ENCODE results near the gene MRM2. TPM values are rescaled to one million over a fixed set of nuclear protein-coding genes. Genes with fewer than 3 reads are reported as not detected.

Gene MRM2
- total RNA-seq, 1 experiment from 2014 or later, result 38.9 TPM

DNA sequence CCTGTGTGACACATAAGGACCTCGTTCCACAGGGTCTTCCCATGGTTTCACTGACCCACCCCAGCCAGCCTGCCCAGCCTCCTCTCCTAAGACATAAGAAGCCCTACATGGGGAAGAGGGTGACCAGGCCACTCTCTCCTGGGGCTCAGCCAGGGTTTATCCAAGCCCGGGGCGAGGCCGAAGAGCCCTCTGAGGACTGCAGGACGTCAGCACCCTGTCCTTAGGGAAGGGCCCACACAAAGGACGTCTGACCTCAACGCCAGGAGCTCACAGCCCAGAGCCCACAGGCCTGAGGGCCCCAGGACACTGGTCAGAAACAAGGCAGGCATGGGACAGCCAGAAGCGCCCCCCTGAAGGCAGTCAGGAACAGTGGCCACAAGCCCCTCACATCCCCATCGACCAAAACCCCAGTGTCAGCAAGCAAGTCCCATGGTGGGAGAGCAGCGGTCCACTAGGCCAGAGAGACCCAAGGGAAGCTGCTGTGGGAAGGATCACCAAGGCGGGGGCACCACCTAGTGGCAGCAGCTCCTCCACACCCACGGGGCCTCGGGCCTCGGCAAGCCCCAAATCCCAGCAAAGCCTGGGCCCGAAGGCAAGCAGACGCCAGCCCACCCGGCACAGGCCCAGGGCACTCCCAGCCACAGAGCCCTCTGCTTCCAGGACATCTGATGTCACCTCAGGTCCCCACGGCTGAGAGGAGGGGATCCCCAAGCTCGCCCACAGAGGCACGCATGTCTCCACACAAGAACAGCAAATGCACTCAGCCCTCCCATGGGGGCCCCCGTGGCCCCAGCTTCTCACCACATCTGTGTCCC, 32.7 kb downstream of the MRM2 start:
- no peaks in the 10 kb centered on the region for H3K27me3 Mint-ChIP-seq (ENCODE audit: low read depth)
- H3K9me3 Mint-ChIP-seq, result peaks cover 6% of the 10 kb centered on the region
- CTCF ChIA-PET, result interaction anchor here (0.5 to 2.1 kb wide), 10 partner anchors 9 to 545 kb away, joined by 3 to 10 read pairs (median 6); partner anchors contain the start of gene MAD1L1
- H3K4me1 Mint-ChIP-seq, result no peaks in the 10 kb centered on the region
- peaks cover 63% of the 10 kb centered on the region for H3K36me3 Mint-ChIP-seq
- H3K4me3 Mint-ChIP-seq, result no peak overlapping the region
- DNase-seq (ENCODE audit: low spot score) (peak; percentile 86), ATAC-seq (peak; percentile 92)
- POLR2A ChIA-PET, result interaction anchor here (0.6 kb wide), 1 partner anchor 213 kb away, joined by 3 read pairs; no protein-coding TSS in a partner anchor
- peak overlapping the region; percentile 81 for H3K27ac Mint-ChIP-seq
- TF ChIP-seq FOXP1 (CRISPR knock-in tag; IDR thresholded peaks at IDR 0.05; ENCODE audit: borderline replicate concordance) (0 out of 2 replicates have a peak, but pooled peaks have one; percentile 38), TP53 (CRISPR knock-in tag; IDR thresholded peaks at IDR 0.05) (no peak)
- TF ChIP-seq, protein P1, sequence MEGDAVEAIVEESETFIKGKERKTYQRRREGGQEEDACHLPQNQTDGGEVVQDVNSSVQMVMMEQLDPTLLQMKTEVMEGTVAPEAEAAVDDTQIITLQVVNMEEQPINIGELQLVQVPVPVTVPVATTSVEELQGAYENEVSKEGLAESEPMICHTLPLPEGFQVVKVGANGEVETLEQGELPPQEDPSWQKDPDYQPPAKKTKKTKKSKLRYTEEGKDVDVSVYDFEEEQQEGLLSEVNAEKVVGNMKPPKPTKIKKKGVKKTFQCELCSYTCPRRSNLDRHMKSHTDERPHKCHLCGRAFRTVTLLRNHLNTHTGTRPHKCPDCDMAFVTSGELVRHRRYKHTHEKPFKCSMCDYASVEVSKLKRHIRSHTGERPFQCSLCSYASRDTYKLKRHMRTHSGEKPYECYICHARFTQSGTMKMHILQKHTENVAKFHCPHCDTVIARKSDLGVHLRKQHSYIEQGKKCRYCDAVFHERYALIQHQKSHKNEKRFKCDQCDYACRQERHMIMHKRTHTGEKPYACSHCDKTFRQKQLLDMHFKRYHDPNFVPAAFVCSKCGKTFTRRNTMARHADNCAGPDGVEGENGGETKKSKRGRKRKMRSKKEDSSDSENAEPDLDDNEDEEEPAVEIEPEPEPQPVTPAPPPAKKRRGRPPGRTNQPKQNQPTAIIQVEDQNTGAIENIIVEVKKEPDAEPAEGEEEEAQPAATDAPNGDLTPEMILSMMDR (IDR thresholded peaks at IDR 0.05), result peak; percentile 50

- TF ChIP-seq ESRRA (CRISPR knock-in tag; IDR thresholded peaks at IDR 0.05; ENCODE audit: borderline replicate concordance) (no peak), ATF3 (CRISPR knock-in tag; conservative IDR thresholded peaks at IDR 0.05) (no peak), SMAD4 (CRISPR knock-in tag; IDR thresholded peaks at IDR 0.05) (no peak), TEAD4 (CRISPR knock-in tag; IDR thresholded peaks at IDR 0.05) (no peak), ZNF281 (CRISPR knock-in tag; IDR thresholded peaks at IDR 0.05) (no peak), CDX4 (CRISPR knock-in tag; IDR thresholded peaks at IDR 0.05; ENCODE audit: borderline replicate concordance) (no peak), GABPB1 (CRISPR knock-in tag; IDR thresholded peaks at IDR 0.05) (no peak), IRF2 (CRISPR knock-in tag; IDR thresholded peaks at IDR 0.05; ENCODE audit: borderline replicate concordance, low read depth) (no peak), JUN (CRISPR knock-in tag; IDR thresholded peaks at IDR 0.05) (no peak), ATF1 (CRISPR knock-in tag; IDR thresholded peaks at IDR 0.05) (no peak), NFE2L1 (CRISPR knock-in tag; IDR thresholded peaks at IDR 0.05) (no peak), ELF4 (CRISPR knock-in tag; IDR thresholded peaks at IDR 0.05; ENCODE audit: low read depth) (no peak), ETV6 (CRISPR knock-in tag; IDR thresholded peaks at IDR 0.05) (no peak), E2F4 (CRISPR knock-in tag; IDR thresholded peaks at IDR 0.05; ENCODE audit: borderline replicate concordance, low read depth) (no peak), HMGA2 (CRISPR knock-in tag; IDR thresholded peaks at IDR 0.05) (no peak), TEAD1 (CRISPR knock-in tag; IDR thresholded peaks at IDR 0.05) (no peak), ZNF263 (CRISPR knock-in tag; IDR thresholded peaks at IDR 0.05; ENCODE audit: low read depth) (no peak), ZMAT4 (CRISPR knock-in tag; IDR thresholded peaks at IDR 0.05) (no peak)
- TF ChIP-seq, protein P2, sequence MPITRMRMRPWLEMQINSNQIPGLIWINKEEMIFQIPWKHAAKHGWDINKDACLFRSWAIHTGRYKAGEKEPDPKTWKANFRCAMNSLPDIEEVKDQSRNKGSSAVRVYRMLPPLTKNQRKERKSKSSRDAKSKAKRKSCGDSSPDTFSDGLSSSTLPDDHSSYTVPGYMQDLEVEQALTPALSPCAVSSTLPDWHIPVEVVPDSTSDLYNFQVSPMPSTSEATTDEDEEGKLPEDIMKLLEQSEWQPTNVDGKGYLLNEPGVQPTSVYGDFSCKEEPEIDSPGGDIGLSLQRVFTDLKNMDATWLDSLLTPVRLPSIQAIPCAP (CRISPR knock-in tag; IDR thresholded peaks at IDR 0.05), result no peak
- ChIA-PET POLR2A (no interaction called here), CTCF (interaction anchor here (1.2 to 2.1 kb wide), 5 partner anchors 23 to 325 kb away, joined by 3 to 10 read pairs (median 7); partner anchors contain the start of gene MAD1L1)
- no peak for DNase-seq (ENCODE audit: low spot score)
- H3K27me3 Mint-ChIP-seq (ENCODE audit: low read depth), result no peaks in the 10 kb centered on the region
- peak overlapping the region; percentile 81 for H3K27ac Mint-ChIP-seq
- peaks cover 58% of the 10 kb centered on the region for H3K36me3 Mint-ChIP-seq
- no peak for ATAC-seq
- peaks cover 6% of the 10 kb centered on the region for H3K9me3 Mint-ChIP-seq
- H3K4me1 Mint-ChIP-seq, result no peaks in the 10 kb centered on the region
- H3K4me3 Mint-ChIP-seq, result no peak overlapping the region
Observed at GRCh38 chr7:2208712-2209111, 33.3 kb downstream of the MRM2 start.

All from WTC11 (cell line).